Activated CD8-positive, alpha-beta T cell treated with anti-CD3 and anti-CD28 coated beads, Interleukin-2, amount 10 ng/mL, durations not matched to agents 7 days and 5 days (primary cell): ENCODE measurements around the gene RNF34. TPM values are rescaled to one million over a fixed set of nuclear protein-coding genes. Genes with fewer than 3 reads are reported as not detected.

Experiments used
- ATAC-seq: fragments of 150-1000 bp; cut with Tn5 transposase; one replicate; pipeline ENCODE4 v1.10.0; 2021; ENCODE audit warnings: moderate library complexity
- CTCF ChIA-PET: fragments of 350-600 bp; sonication (Branson Sonifier 250); formaldehyde crosslinking; loops from one replicate; lab custom pipeline; 2021; ENCODE audit warnings: antibody characterized with exemption; lab: Charles Lee
- POLR2A ChIA-PET: fragments of 350-600 bp; sonication (Branson Sonifier 250); formaldehyde crosslinking; loops from one replicate; lab custom pipeline; 2021; ENCODE audit warnings: antibody characterized with exemption; lab: Charles Lee
- DNase-seq: peaks from one replicate; pipeline ENCODE4 v3.0.0-alpha.2; 2020
- H3K27ac Mint-ChIP-seq: one replicate; pipeline ENCODE4 v1.8.0; 2021; ENCODE audit warnings: mild to moderate bottlenecking, mixed read lengths
- H3K27me3 Mint-ChIP-seq: one replicate; pipeline ENCODE4 v1.8.0; 2021; ENCODE audit warnings: low read depth, mixed read lengths
- H3K36me3 Mint-ChIP-seq: one replicate; pipeline ENCODE4 v1.8.0; 2021; ENCODE audit warnings: low read depth, mixed read lengths
- H3K4me1 Mint-ChIP-seq: one replicate; pipeline ENCODE4 v1.8.0; 2021; ENCODE audit warnings: low read depth, mixed read lengths
- H3K4me3 Mint-ChIP-seq: one replicate; pipeline ENCODE4 v1.8.0; 2021; ENCODE audit warnings: mild to moderate bottlenecking, mixed read lengths
- H3K9me3 Mint-ChIP-seq: one replicate; pipeline ENCODE4 v1.8.0; 2022; ENCODE audit warnings: mixed read lengths; ENCODE audit not compliant: insufficient read depth
- microRNA-seq: library from miRNA; unstranded; fragments of <30 nt; microRNA quantifications from one replicate; pipeline ENCODE4 v1.2.0, GENCODE V29; 2022
- total RNA-seq, 2 experiments: library from RNA; stranded (reverse); gene quantifications; one replicate each; pipeline ENCODE4 v1.2.3, GENCODE V29; 2021

Gene RNF34
- total RNA-seq, 2 experiments from 2014 or later, result 74.9 to 85.0 TPM

DNA sequence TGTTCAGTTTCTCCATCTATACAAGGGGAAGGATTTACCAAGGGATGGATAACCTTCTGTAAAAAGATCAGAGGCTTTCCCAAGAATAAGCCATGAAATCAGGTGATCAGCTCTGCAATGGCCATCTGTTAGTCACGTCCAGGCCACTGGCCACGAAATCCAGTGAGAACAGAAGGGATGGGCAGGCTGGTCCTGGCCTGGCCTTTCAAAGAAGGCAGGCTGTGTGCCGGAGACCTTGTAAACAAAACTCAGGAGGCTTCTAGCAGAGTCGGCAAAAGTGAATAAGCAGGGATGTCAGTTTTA lies 68.5 kb downstream of the RNF34 start:
- H3K4me1 Mint-ChIP-seq, result peaks cover 28% of the 10 kb centered on the region
- no peak overlapping the region for H3K27ac Mint-ChIP-seq
- CTCF ChIA-PET, result interaction anchor here (0.6 to 3.3 kb wide), 3 partner anchors 8 to 12 kb away, joined by 3 to 20 read pairs (median 3); no protein-coding TSS in a partner anchor
- peaks cover 17% of the 10 kb centered on the region for H3K36me3 Mint-ChIP-seq
- H3K4me3 Mint-ChIP-seq, result no peak overlapping the region
- H3K9me3 Mint-ChIP-seq, result no peaks in the 10 kb centered on the region
- DNase-seq, result no peak
- no peaks in the 10 kb centered on the region for H3K27me3 Mint-ChIP-seq
- POLR2A ChIA-PET, result interaction anchor here (0.7 to 1.0 kb wide), 3 partner anchors 11 to 139 kb away, joined by 3 read pairs; no protein-coding TSS in a partner anchor
- no peak for ATAC-seq

DNA sequence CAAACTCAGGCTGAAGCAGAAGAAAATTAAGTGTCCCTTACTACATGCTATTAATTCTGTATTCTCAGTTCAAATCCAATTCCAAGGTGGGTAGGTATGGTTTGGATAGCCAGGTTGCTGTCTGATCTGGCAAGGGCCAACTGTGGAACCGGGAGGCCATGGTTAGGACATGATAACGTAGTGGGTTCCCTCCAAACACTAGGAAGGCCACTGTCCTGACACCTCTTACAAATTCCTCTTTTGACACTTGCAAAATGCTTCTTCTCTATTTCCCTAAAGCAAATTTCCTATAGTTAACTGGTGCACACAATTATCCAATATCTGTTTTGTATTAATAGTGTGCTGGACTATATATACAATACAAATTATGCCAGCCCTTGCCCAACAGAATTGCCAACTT lies 70.8 kb downstream of the RNF34 start:
- Mint-ChIP-seq H3K27me3 (no peaks in the 10 kb centered on the region), H3K27ac (no peak overlapping the region), H3K4me1 (peaks cover 13% of the 10 kb centered on the region), H3K9me3 (no peaks in the 10 kb centered on the region), H3K4me3 (no peak overlapping the region), H3K36me3 (peaks cover 6% of the 10 kb centered on the region)
- POLR2A ChIA-PET, result no interaction called here
- DNase-seq (no peak), ATAC-seq (no peak)
- CTCF ChIA-PET, result no interaction called here

DNA sequence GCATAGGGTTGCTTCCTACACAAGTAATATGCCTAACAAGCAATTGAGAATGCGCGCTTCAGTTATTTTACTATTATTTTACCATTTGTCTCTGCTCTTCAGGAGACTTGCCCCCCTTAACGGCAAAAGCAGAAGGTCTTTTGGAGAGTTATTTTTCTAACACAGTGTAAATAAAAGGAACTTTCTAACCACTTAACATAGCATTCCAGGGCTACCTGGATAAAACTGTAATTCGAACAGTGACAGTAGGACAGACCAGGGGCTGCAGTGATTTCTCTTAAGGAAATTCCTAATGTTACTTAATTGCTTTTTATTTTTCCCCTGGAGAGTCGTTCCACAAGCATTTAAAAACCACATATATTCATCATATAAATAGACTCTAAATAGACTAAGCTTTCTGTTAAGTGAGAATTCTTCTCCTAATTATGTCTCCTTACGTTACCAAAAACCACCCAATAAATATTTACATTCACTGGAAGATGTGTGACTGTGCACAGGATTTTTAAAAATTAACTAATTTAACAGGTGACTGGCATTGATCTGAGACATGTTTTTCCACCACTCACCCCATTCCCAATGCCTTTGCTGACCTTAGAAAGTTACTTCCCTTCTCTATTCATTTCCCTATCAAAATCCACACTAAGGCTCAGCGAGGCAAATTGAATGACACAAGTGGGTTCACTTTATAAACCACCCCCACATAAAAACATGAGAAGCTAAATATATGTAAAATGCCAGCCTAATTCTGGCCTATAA lies 72.4 kb downstream of the RNF34 start:
- Mint-ChIP-seq H3K4me1 (peaks cover 8% of the 10 kb centered on the region), H3K27ac (no peak overlapping the region), H3K27me3 (no peaks in the 10 kb centered on the region), H3K4me3 (no peak overlapping the region), H3K36me3 (no peaks in the 10 kb centered on the region), H3K9me3 (no peaks in the 10 kb centered on the region)
- ChIA-PET CTCF (no interaction called here), POLR2A (no interaction called here)
- ATAC-seq (no peak), DNase-seq (no peak)

Small RNA genes lying within 50 kb of the gene (microRNA-seq; reads per million reads assigned to microRNA genes)
- gene MIR7107, result not detected

Other genes with a start within 250 kb of the RNF34 start
- gene P2RX4, start 190.0 kb upstream of the RNF34 start, total RNA-seq, result 10 to 100 TPM; 38.7 to 41.0 TPM
- gene CAMKK2, start 103.4 kb upstream of the RNF34 start, total RNA-seq, result 10 to 100 TPM; 32.2 to 32.7 TPM
- 100 to 1,000 TPM; 135 to 147 TPM for gene ANAPC5, start 47.7 kb upstream of the RNF34 start, total RNA-seq
- 10 to 100 TPM; 76.1 to 76.6 TPM for gene KDM2B, start 180.9 kb downstream of the RNF34 start, total RNA-seq
- gene ORAI1, start 226.4 kb downstream of the RNF34 start, total RNA-seq, result 10 to 100 TPM; 67.4 to 69.6 TPM